Measurements from ENCODE around the gene SOX12. TPM values are rescaled to one million over a fixed set of nuclear protein-coding genes. Genes with fewer than 3 reads are reported as not detected.
A peak's percentile ranks its signal among the peaks of the same experiment; 100 is the strongest.
"Not testable (repeated sequence)": the region's sequence is repeated elsewhere in the genome, so short reads cannot be mapped to it uniquely, and the experiment has no call there.

Gene SOX12
- total RNA-seq, 1 experiment from 2014 or later: 40.4 TPM

- peak; percentile 60 for ATAC-seq
Observed at GRCh38 chr20:371755-372542, 46.6 kb downstream of the SOX12 start.

DNA sequence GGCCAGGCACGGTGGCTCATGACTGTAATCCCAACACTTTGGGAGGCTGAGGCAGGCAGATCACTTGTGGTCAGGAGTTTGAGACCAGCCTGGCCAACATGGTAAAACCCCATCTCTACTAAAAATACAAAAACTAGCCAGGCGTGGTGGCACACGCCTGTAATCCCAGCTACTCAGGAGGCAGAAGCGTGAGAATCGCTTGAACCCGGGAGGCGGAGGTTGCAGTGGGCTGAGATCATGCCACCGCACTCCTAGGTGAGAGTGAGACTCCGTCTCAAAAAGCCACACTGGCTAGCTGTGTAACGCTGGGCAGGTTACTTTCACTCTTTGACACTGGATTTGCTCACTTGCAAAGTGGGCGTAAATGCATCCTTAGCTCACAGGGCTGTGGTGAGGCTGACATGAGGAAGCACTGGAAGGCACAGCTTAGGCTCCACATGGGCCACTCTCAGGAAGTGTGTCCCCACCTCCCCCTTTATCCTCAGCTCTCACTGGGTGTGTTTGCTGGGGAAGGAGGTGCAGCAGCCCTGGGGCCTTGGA lies 47.3 kb downstream of the SOX12 start:
- peaks cover 58 to 63% of the 10 kb centered on the region in 2 experiments for H3K4me1 ChIP-seq (ENCODE audit: control insufficient read depth in 1 of 2, insufficient read depth in 2 of 2, low read length in 2 of 2)
- H2AFZ ChIP-seq (ENCODE audit: low read depth, low read length, poor library complexity, severe bottlenecking); H4K20me1 ChIP-seq (ENCODE audit: insufficient read depth); intact Hi-C loops (cut with micrococcal nuclease); H3K4me3 ChIP-seq (replicated peaks in 1 of 2; ENCODE audit: low read depth in 1 of 2, low read length in 2 of 2); H3K36me3 ChIP-seq (ENCODE audit: control insufficient read depth in 1 of 2, insufficient read depth in 2 of 2, low read length in 2 of 2); BruUV-seq (replicated peaks); H3K9me2 ChIP-seq (ENCODE audit: insufficient read depth); DNase-seq (ENCODE audit: low read depth, low spot score); H3K9me3 ChIP-seq (ENCODE audit: control insufficient read depth in 1 of 2, insufficient read depth in 1 of 2, low read depth in 1 of 2, low read length in 2 of 2); H3K79me2 ChIP-seq (ENCODE audit: insufficient read depth, low read length); H3K27me3 ChIP-seq (ENCODE audit: insufficient read depth, low read length): not testable (repeated sequence)
- H3K27ac ChIP-seq (ENCODE audit: low read depth, low read length): peak overlapping the region; percentile 84
- ChIA-PET POLR2A (interaction anchor here (0.7 to 29.0 kb wide), 8 partner anchors 6 to 171 kb away, joined by 4 to 779 read pairs (median 8); partner anchors contain the start of genes CSNK2A1, NRSN2, RBCK1 and TRIB3), RAD21 (ENCODE audit: low non-redundant PET in 1 of 2, low total read pairs in 2 of 2, uncharacterized antibody in 2 of 2, unreplicated experiment in 2 of 2) (interaction anchor here (1.0 to 1.7 kb wide), 2 partner anchors 8 to 10 kb away, joined by 5 to 7 read pairs; partner anchors contain the start of gene TRIB3 (in 1 of the 2)), CTCF (interaction anchor here (0.6 to 2.0 kb wide), 7 partner anchors 8 to 366 kb away, joined by 3 to 10 read pairs (median 3); partner anchors contain the start of gene TRIB3)
- peak overlapping the region; percentile 39 for H3K4me2 ChIP-seq (ENCODE audit: low read length)
- peak overlapping the region; percentile 22 for H3K9ac ChIP-seq (ENCODE audit: low read length)
- ATAC-seq: 0 out of 2 replicates have a peak, but pooled peaks have one; percentile 10

More at GRCh38 chr20:371755-372542, 46.6 kb downstream of the SOX12 start:
- Histone ChIP-seq H3K4me3 (replicated peaks in 1 of 2; ENCODE audit: low read depth in 1 of 2, low read length in 2 of 2) (no peak overlapping the region), H2AFZ (ENCODE audit: low read depth, low read length, poor library complexity, severe bottlenecking) (no peak overlapping the region), H3K4me1 (ENCODE audit: control insufficient read depth in 1 of 2, insufficient read depth in 2 of 2, low read length in 2 of 2) (peaks cover 64 to 69% of the 10 kb centered on the region in 2 experiments), H3K27me3 (ENCODE audit: insufficient read depth, low read length) (no peaks in the 10 kb centered on the region), H3K9ac (ENCODE audit: low read length) (peak overlapping the region; percentile 22; the same call in 1 of the 2 replicates), H3K79me2 (ENCODE audit: insufficient read depth, low read length) (no peaks in the 10 kb centered on the region), H3K4me2 (ENCODE audit: low read length) (peak overlapping the region; percentile 39), H3K9me2 (ENCODE audit: insufficient read depth) (no peaks in the 10 kb centered on the region), H3K27ac (ENCODE audit: low read depth, low read length) (peak overlapping the region; percentile 84), H3K36me3 (ENCODE audit: control insufficient read depth in 1 of 2, insufficient read depth in 2 of 2, low read length in 2 of 2) (no peaks in the 10 kb centered on the region), H3K9me3 (ENCODE audit: control insufficient read depth in 1 of 2, insufficient read depth in 1 of 2, low read depth in 1 of 2, low read length in 2 of 2) (no peaks in the 10 kb centered on the region), H4K20me1 (ENCODE audit: insufficient read depth) (no peaks in the 10 kb centered on the region)
- TF ChIP-seq TCF7L2 (IDR thresholded peaks at IDR 0.05; ENCODE audit: borderline replicate concordance, extremely low read depth, insufficient read depth, insufficient read length): peak; percentile 99
- peak; percentile 30; the same call in 1 of the 2 replicates for TF ChIP-seq POLR2AphosphoS5 (IDR thresholded peaks at IDR 0.05; ENCODE audit: low read depth, low read length)
- no peak for TF ChIP-seq FOSL1 (IDR thresholded peaks at IDR 0.05; ENCODE audit: low read depth)
- peak; percentile 7 for TF ChIP-seq ZBTB33 (IDR thresholded peaks at IDR 0.05; ENCODE audit: extremely low read depth, insufficient replicate concordance, low read length)
- TF ChIP-seq, protein P1, sequence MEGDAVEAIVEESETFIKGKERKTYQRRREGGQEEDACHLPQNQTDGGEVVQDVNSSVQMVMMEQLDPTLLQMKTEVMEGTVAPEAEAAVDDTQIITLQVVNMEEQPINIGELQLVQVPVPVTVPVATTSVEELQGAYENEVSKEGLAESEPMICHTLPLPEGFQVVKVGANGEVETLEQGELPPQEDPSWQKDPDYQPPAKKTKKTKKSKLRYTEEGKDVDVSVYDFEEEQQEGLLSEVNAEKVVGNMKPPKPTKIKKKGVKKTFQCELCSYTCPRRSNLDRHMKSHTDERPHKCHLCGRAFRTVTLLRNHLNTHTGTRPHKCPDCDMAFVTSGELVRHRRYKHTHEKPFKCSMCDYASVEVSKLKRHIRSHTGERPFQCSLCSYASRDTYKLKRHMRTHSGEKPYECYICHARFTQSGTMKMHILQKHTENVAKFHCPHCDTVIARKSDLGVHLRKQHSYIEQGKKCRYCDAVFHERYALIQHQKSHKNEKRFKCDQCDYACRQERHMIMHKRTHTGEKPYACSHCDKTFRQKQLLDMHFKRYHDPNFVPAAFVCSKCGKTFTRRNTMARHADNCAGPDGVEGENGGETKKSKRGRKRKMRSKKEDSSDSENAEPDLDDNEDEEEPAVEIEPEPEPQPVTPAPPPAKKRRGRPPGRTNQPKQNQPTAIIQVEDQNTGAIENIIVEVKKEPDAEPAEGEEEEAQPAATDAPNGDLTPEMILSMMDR (IDR thresholded peaks at IDR 0.05 in 2 of 3, conservative IDR thresholded peaks at IDR 0.05 in 1 of 3; ENCODE audit: borderline replicate concordance in 1 of 3, insufficient read depth in 1 of 3, low read depth in 2 of 3, low read length in 2 of 3): no peak
- no peak for TF ChIP-seq RAD21 (IDR thresholded peaks at IDR 0.05; ENCODE audit: low read depth)
- RAD21 ChIA-PET (ENCODE audit: low non-redundant PET in 1 of 2, low total read pairs in 2 of 2, uncharacterized antibody in 2 of 2, unreplicated experiment in 2 of 2): interaction anchor here (0.6 to 1.7 kb wide), 3 partner anchors 9 to 11 kb away, joined by 5 to 7 read pairs (median 5); partner anchors contain the start of gene TRIB3 (in 1 of the 2)
- peak; percentile 83 for DNase-seq (ENCODE audit: low read depth, low spot score)
- intact Hi-C loops (cut with micrococcal nuclease): no loop called here
- CTCF ChIA-PET: interaction anchor here (0.8 to 2.0 kb wide), 5 partner anchors 9 to 367 kb away, joined by 3 to 10 read pairs (median 4); partner anchors contain the start of gene TRIB3
- POLR2A ChIA-PET: interaction anchor here (0.7 to 29.0 kb wide), 10 partner anchors 7 to 172 kb away, joined by 3 to 779 read pairs (median 6); partner anchors contain the start of genes CSNK2A1, NRSN2, RBCK1 and TRIB3
- TSS peak; percentile 34 for BruUV-seq (replicated peaks)

All from HCT116 (cell line).